Measurements from ENCODE around the gene STPG1.

DNA sequence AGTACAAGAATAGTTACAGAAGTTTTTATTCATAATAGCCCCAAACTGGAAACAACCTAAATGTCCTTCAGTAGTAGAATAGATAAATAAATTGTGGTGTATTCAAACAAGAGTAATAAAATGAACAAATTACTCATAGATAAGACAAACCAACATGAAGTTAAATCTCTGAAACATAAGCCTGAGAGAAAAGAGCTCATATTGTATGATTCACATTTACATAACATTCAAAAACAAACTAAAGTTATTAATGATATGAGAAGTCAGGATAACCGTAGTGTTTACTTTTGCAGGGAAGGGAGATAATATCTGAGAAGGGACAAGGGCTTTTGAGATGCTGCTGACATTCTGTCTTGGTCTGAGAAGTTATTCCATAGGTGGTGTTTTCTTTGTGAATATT is 13.5 kb downstream of the STPG1 start:
- TF ChIP-seq, protein P1, sequence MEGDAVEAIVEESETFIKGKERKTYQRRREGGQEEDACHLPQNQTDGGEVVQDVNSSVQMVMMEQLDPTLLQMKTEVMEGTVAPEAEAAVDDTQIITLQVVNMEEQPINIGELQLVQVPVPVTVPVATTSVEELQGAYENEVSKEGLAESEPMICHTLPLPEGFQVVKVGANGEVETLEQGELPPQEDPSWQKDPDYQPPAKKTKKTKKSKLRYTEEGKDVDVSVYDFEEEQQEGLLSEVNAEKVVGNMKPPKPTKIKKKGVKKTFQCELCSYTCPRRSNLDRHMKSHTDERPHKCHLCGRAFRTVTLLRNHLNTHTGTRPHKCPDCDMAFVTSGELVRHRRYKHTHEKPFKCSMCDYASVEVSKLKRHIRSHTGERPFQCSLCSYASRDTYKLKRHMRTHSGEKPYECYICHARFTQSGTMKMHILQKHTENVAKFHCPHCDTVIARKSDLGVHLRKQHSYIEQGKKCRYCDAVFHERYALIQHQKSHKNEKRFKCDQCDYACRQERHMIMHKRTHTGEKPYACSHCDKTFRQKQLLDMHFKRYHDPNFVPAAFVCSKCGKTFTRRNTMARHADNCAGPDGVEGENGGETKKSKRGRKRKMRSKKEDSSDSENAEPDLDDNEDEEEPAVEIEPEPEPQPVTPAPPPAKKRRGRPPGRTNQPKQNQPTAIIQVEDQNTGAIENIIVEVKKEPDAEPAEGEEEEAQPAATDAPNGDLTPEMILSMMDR (IDR thresholded peaks at IDR 0.05; ENCODE audit: borderline replicate concordance, extremely low read depth, low read length, poor library complexity, severe bottlenecking), result no peak
- TF ChIP-seq EZH2 (IDR thresholded peaks at IDR 0.05; ENCODE audit: borderline replicate concordance, low read depth, low read length, severe bottlenecking), result no peak
